DMS79 (cell line): ENCODE results near the gene NUP42.
"Not testable (repeated sequence)": the region's sequence is repeated elsewhere in the genome, so short reads cannot be mapped to it uniquely, and the experiment has no call there.

Experiments
- DNase-seq: peaks from one replicate; lab custom pipeline; 2025; lab: John Stamatoyannopoulos, UW

Gene NUP42

GRCh38 chr7:23181684-23182553, at the start of gene NUP42:
NUP42 (plus strand) TSS chr7:23182048; CDS start chr7:23182086, 38 bp downstream.
- peak; percentile 96 for DNase-seq

- no peak for DNase-seq
These were observed 48.1 kb upstream of the NUP42 start for GRCh38 chr7:23133797-23134196.

GRCh38 chr7:23135755-23136154, 46.1 kb upstream of the NUP42 start:
- DNase-seq = no peak

GRCh38 chr7:23136216-23136615, 45.6 kb upstream of the NUP42 start:
- no peak for DNase-seq

- DNase-seq = no peak
These were observed 24.2 kb upstream of the NUP42 start for GRCh38 chr7:23157679-23158078.

GRCh38 chr7:23158546-23158945, 23.3 kb upstream of the NUP42 start:
- DNase-seq = no peak

GRCh38 chr7:23161482-23161881, 20.4 kb upstream of the NUP42 start:
- no peak for DNase-seq

GRCh38 chr7:23164846-23165245, 17.0 kb upstream of the NUP42 start:
- no peak for DNase-seq

- DNase-seq = no peak
These were observed 16.5 kb upstream of the NUP42 start for GRCh38 chr7:23165316-23165715.

GRCh38 chr7:23167691-23168090, 14.2 kb upstream of the NUP42 start:
- no peak for DNase-seq

GRCh38 chr7:23168111-23168885, 13.6 kb upstream of the NUP42 start:
- no peak for DNase-seq

- DNase-seq = no peak
These were observed 5.9 kb upstream of the NUP42 start for GRCh38 chr7:23175938-23176337.

GRCh38 chr7:23183279-23184012, 1.6 kb downstream of the NUP42 start:
- no peak for DNase-seq

GRCh38 chr7:23184291-23184690, 2.4 kb downstream of the NUP42 start:
- DNase-seq = no peak

GRCh38 chr7:23184709-23185359, 3.0 kb downstream of the NUP42 start:
- no peak for DNase-seq

- no peak for DNase-seq
These were observed 4.1 kb downstream of the NUP42 start for GRCh38 chr7:23185980-23186379.

GRCh38 chr7:23191022-23191421, 9.2 kb downstream of the NUP42 start:
- no peak for DNase-seq

- not testable (repeated sequence) for DNase-seq
These were observed 11.9 kb downstream of the NUP42 start for GRCh38 chr7:23193650-23194227.

- DNase-seq = no peak
These were observed 14.5 kb downstream of the NUP42 start for GRCh38 chr7:23196306-23196705.

- DNase-seq = not testable (repeated sequence)
These were observed 15.9 kb downstream of the NUP42 start for GRCh38 chr7:23197745-23198144.

GRCh38 chr7:23200331-23200730, 18.5 kb downstream of the NUP42 start:
- no peak for DNase-seq

GRCh38 chr7:23204241-23204640, 22.4 kb downstream of the NUP42 start:
- DNase-seq = no peak
